ENCODE data around the gene XRCC1. TPM values are rescaled to one million over a fixed set of nuclear protein-coding genes. Genes with fewer than 3 reads are reported as not detected.

The XRCC1 gene
- total and polyA plus RNA-seq, 2 experiments from 2014 or later = 26.7 to 28.0 TPM

DNA sequence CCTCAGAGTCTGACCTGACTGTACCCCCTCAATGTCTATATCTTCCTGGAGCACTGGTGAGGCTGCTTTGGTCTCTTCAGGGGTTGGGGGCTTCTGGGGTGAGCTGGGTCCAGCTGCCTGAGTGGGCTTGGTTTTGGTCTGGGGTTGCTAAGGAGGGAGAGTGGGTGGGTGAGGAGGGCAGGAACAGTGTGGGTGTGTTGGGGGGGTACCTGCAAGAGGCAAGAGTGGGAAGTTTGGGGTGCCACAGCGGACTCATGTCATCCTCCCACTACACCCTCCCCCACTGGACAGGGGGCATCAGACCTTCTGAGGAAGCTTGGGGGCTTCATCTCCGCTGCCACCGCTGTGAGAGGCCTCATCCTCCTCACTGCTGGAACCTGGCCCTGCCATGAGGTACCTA is 28.7 kb downstream of the XRCC1 start:
- H2AFZ ChIP-seq = no peak overlapping the region
- no peaks in the 10 kb centered on the region for H3K4me1 ChIP-seq (ENCODE audit: insufficient read depth)
- H3K27me3 ChIP-seq (replicated peaks; ENCODE audit: insufficient read depth) = no peaks in the 10 kb centered on the region
- no peaks in the 10 kb centered on the region for H3K79me2 ChIP-seq (ENCODE audit: insufficient read depth)
- WGBS, 2 experiments (ENCODE audit: low coverage in 1 of 2, low lambda C conversion rate in 2 of 2, missing lambda C conversion rate in 2 of 2) = 89 to 95% methylated on average over 2 of the region's 3 CpGs
- DNase-seq = no peak
- no peaks in the 10 kb centered on the region for H3F3A ChIP-seq (ENCODE audit: insufficient read depth)
- H3K9me3 ChIP-seq (ENCODE audit: low read depth) = no peaks in the 10 kb centered on the region
- H3K27ac ChIP-seq = no peak overlapping the region
- H3K9me2 ChIP-seq (ENCODE audit: insufficient read depth) = no peaks in the 10 kb centered on the region
- H4K20me1 ChIP-seq (ENCODE audit: insufficient read depth) = no peaks in the 10 kb centered on the region
- H3K4me2 ChIP-seq (ENCODE audit: unreplicated experiment) = no peak overlapping the region
- no peak overlapping the region for H3K9ac ChIP-seq
- in situ Hi-C loops (cut with MboI) = no loop called here
- no peak overlapping the region for H3K4me3 ChIP-seq
- TF ChIP-seq EZH2phosphoT487 (IDR thresholded peaks at IDR 0.05; ENCODE audit: insufficient read depth, low read depth) = no peak
- TF ChIP-seq EZH2 (IDR thresholded peaks at IDR 0.05; ENCODE audit: insufficient read depth, poor library complexity, severe bottlenecking) = no peak
- peaks cover 5% of the 10 kb centered on the region; the same call in 1 of the 2 replicates for H3K36me3 ChIP-seq (ENCODE audit: low read depth)

DNA sequence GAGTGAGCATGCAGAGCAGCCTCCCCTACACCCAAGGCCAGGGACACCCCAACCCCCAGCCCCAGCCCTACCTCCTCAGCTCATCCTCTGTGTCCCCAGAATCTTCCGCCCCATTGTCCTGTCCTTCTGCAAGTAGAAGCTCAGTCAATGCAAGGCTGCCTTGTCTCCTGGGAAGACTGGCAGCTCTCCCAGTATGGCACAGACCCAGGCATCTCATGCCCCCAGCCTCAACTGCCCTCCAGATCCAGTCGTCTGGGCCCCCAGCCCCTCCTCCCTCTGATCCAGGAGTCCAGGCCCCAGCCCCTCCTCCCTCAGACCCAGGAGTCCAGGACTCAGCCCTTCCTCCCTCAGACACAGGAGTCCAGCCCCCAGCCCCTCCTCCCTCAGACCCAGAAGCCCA is 29.3 kb downstream of the XRCC1 start:
- 62 to 100% methylated on average over 1 to 2 of the region's 2 CpGs for WGBS, 2 experiments (ENCODE audit: low coverage in 1 of 2, low lambda C conversion rate in 2 of 2, missing lambda C conversion rate in 2 of 2)
- no peak for DNase-seq
- H3K9me3 ChIP-seq (ENCODE audit: low read depth) = no peaks in the 10 kb centered on the region
- no peaks in the 10 kb centered on the region for H3K9me2 ChIP-seq (ENCODE audit: insufficient read depth)
- H3K36me3 ChIP-seq (ENCODE audit: low read depth) = peaks cover 4% of the 10 kb centered on the region; the same call in 1 of the 2 replicates
- H3K27me3 ChIP-seq (replicated peaks; ENCODE audit: insufficient read depth) = no peaks in the 10 kb centered on the region
- no peak overlapping the region for H2AFZ ChIP-seq
- H3K4me3 ChIP-seq = no peak overlapping the region
- H3F3A ChIP-seq (ENCODE audit: insufficient read depth) = no peaks in the 10 kb centered on the region
- H3K27ac ChIP-seq = no peak overlapping the region
- no peak overlapping the region for H3K4me2 ChIP-seq (ENCODE audit: unreplicated experiment)
- no peaks in the 10 kb centered on the region for H3K4me1 ChIP-seq (ENCODE audit: insufficient read depth)
- TF ChIP-seq EZH2 (IDR thresholded peaks at IDR 0.05; ENCODE audit: insufficient read depth, poor library complexity, severe bottlenecking) = no peak
- TF ChIP-seq EZH2phosphoT487 (IDR thresholded peaks at IDR 0.05; ENCODE audit: insufficient read depth, low read depth) = no peak
- H3K79me2 ChIP-seq (ENCODE audit: insufficient read depth) = no peaks in the 10 kb centered on the region
- no peaks in the 10 kb centered on the region for H4K20me1 ChIP-seq (ENCODE audit: insufficient read depth)
- no peak overlapping the region for H3K9ac ChIP-seq
- in situ Hi-C loops (cut with MboI) = no loop called here

DNA sequence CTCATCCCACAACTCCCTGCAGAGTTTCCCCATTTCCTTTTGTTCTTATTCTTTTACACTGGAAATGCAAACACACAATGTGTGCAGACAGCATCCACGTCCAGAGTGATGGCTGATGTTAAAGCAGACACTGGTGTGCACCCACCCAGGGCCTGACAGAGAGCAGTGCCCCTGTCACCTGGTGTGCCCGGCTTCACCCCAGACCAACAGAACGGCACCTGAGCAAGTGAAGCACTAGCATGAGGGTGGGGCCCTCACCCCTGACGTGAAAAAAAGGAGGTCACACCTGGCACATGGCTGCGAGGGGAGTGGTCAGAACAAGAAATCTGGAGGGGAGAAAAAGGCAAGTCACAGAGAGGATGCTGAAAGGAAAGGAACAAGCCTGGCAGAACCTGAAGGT is 30.1 kb downstream of the XRCC1 start:
- no peak for DNase-seq
- in situ Hi-C loops (cut with MboI) = no loop called here

DNA sequence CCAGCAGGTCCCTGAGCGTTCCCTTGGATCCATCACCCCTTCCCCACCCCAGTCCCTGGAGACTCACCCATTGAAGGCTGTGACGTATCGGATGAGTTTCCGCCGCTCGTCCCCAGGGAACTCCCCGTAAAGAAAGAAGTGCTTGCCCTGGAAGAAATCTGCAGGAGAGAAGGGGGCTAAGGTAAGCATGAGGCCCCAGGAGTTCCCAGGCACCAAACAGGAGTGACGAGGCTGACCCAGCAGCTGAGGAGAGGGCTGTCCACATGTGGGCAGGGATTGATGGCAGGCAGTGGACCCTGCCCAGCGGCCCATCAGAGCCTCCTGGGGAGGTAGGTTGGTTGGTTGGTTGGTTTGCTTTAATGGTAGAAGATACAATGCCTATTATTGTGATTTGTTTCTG is 31.2 kb downstream of the XRCC1 start:
- Histone ChIP-seq H3K9me3 (ENCODE audit: low read depth) (no peaks in the 10 kb centered on the region), H3K4me1 (ENCODE audit: insufficient read depth) (no peaks in the 10 kb centered on the region), H3K4me3 (no peak overlapping the region), H3K4me2 (ENCODE audit: unreplicated experiment) (no peak overlapping the region), H4K20me1 (ENCODE audit: insufficient read depth) (no peaks in the 10 kb centered on the region), H2AFZ (no peak overlapping the region), H3K9ac (no peak overlapping the region), H3K36me3 (ENCODE audit: low read depth) (peaks cover 4% of the 10 kb centered on the region; the same call in 1 of the 2 replicates), H3K9me2 (ENCODE audit: insufficient read depth) (no peaks in the 10 kb centered on the region), H3K79me2 (ENCODE audit: insufficient read depth) (no peaks in the 10 kb centered on the region), H3K27ac (no peak overlapping the region), H3F3A (ENCODE audit: insufficient read depth) (no peaks in the 10 kb centered on the region), H3K27me3 (replicated peaks; ENCODE audit: insufficient read depth) (no peaks in the 10 kb centered on the region)
- WGBS, 2 experiments (ENCODE audit: low coverage in 1 of 2, low lambda C conversion rate in 2 of 2, missing lambda C conversion rate in 2 of 2) = 98 to 100% methylated on average over 9 of the region's 9 CpGs
- TF ChIP-seq EZH2phosphoT487 (IDR thresholded peaks at IDR 0.05; ENCODE audit: insufficient read depth, low read depth) (no peak), EZH2 (IDR thresholded peaks at IDR 0.05; ENCODE audit: insufficient read depth, poor library complexity, severe bottlenecking) (no peak)
- DNase-seq = no peak
- in situ Hi-C loops (cut with MboI) = no loop called here

More for the DNA sequence above, 30.1 kb downstream of the XRCC1 start:
- H3K4me3 ChIP-seq = no peak overlapping the region
- no peaks in the 10 kb centered on the region for H3K27me3 ChIP-seq (replicated peaks; ENCODE audit: insufficient read depth)
- no peaks in the 10 kb centered on the region for H3K36me3 ChIP-seq (ENCODE audit: low read depth)
- H3K4me2 ChIP-seq (ENCODE audit: unreplicated experiment) = no peak overlapping the region
- H3K79me2 ChIP-seq (ENCODE audit: insufficient read depth) = no peaks in the 10 kb centered on the region
- no peaks in the 10 kb centered on the region for H3F3A ChIP-seq (ENCODE audit: insufficient read depth)
- WGBS, 2 experiments (ENCODE audit: low coverage in 1 of 2, low lambda C conversion rate in 2 of 2, missing lambda C conversion rate in 2 of 2) = 98 to 99% methylated on average over 5 of the region's 5 CpGs
- no peaks in the 10 kb centered on the region for H3K9me3 ChIP-seq (ENCODE audit: low read depth)
- no peak overlapping the region for H2AFZ ChIP-seq
- no peaks in the 10 kb centered on the region for H3K9me2 ChIP-seq (ENCODE audit: insufficient read depth)
- no peak overlapping the region for H3K27ac ChIP-seq
- no peaks in the 10 kb centered on the region for H3K4me1 ChIP-seq (ENCODE audit: insufficient read depth)
- TF ChIP-seq EZH2 (IDR thresholded peaks at IDR 0.05; ENCODE audit: insufficient read depth, poor library complexity, severe bottlenecking) (no peak), EZH2phosphoT487 (IDR thresholded peaks at IDR 0.05; ENCODE audit: insufficient read depth, low read depth) (no peak)
- H4K20me1 ChIP-seq (ENCODE audit: insufficient read depth) = no peaks in the 10 kb centered on the region
- no peak overlapping the region for H3K9ac ChIP-seq
